ENCODE results near the gene HDAC1.

- TF ChIP-seq CTCF (IDR thresholded peaks at IDR 0.05; ENCODE audit: insufficient read depth, low read length, poor library complexity, severe bottlenecking) (no peak), EZH2phosphoT487 (conservative IDR thresholded peaks at IDR 0.05; ENCODE audit: low read length) (no peak)
These were observed 16.5 kb upstream of the HDAC1 start for GRCh38 chr1:32275424-32275823.
